WTC11 (cell line): ENCODE measurements around the gene CD8B. TPM values are rescaled to one million over a fixed set of nuclear protein-coding genes. Genes with fewer than 3 reads are reported as not detected.

Experiments
- ATF1 ChIP-seq: sonication (generic); formaldehyde crosslinking; IDR thresholded peaks from 2 replicates; pipeline ENCODE4 v1.8.1; 2023; ENCODE audit warnings: mild to moderate bottlenecking, moderate library complexity, missing genetic modification reagents
- CREB1 ChIP-seq: sonication (generic); formaldehyde crosslinking; IDR thresholded peaks from 2 replicates; pipeline ENCODE4 v1.8.0; 2023; ENCODE audit warnings: mild to moderate bottlenecking, missing genetic modification reagents
- CREM ChIP-seq: sonication (generic); formaldehyde crosslinking; IDR thresholded peaks from 2 replicates; pipeline ENCODE4 v1.8.1; 2022; ENCODE audit warnings: mild to moderate bottlenecking, missing genetic modification reagents, moderate library complexity
- ERG ChIP-seq: fragments of 250-450 bp; sonication (Bioruptor Pico); IDR thresholded peaks from 2 replicates; pipeline ENCODE4 v1.8.0; 2021; ENCODE audit warnings: mild to moderate bottlenecking
- ESRRA ChIP-seq: sonication (generic); formaldehyde crosslinking; IDR thresholded peaks from 2 replicates; pipeline ENCODE4 v1.8.1; 2022; ENCODE audit warnings: mild to moderate bottlenecking, missing genetic modification reagents, borderline replicate concordance
- FOXJ3 ChIP-seq: sonication (generic); formaldehyde crosslinking; IDR thresholded peaks from 2 replicates; pipeline ENCODE4 v1.9.0; 2021; ENCODE audit warnings: missing genetic modification reagents, mild to moderate bottlenecking, borderline replicate concordance
- HMGA2 ChIP-seq: fragments of 250-450 bp; sonication (Bioruptor Pico); IDR thresholded peaks from 2 replicates; pipeline ENCODE4 v1.4.0; 2021; ENCODE audit warnings: mild to moderate bottlenecking, moderate library complexity
- MXD4 ChIP-seq: fragments of 250-450 bp; sonication (Bioruptor Pico); IDR thresholded peaks from 2 replicates; pipeline ENCODE4 v1.8.0; 2021; ENCODE audit warnings: mild to moderate bottlenecking, moderate library complexity, borderline replicate concordance
- MYBL2 ChIP-seq: sonication (generic); formaldehyde crosslinking; IDR thresholded peaks from 2 replicates; pipeline ENCODE4 v1.8.1; 2023; ENCODE audit warnings: mild to moderate bottlenecking, moderate library complexity, missing genetic modification reagents
- NR1H2 ChIP-seq: sonication (generic); formaldehyde crosslinking; IDR thresholded peaks from 2 replicates; pipeline ENCODE4 v1.9.0; 2021; ENCODE audit warnings: mild to moderate bottlenecking, moderate library complexity, missing genetic modification reagents
- NR2C2 ChIP-seq: sonication (generic); formaldehyde crosslinking; IDR thresholded peaks from 2 replicates; pipeline ENCODE4 v1.8.0; 2022; ENCODE audit warnings: mild to moderate bottlenecking, missing genetic modification reagents
- NR3C1 ChIP-seq: sonication (generic); formaldehyde crosslinking; conservative IDR thresholded peaks from 2 replicates; pipeline ENCODE4 v1.8.1; 2023; ENCODE audit warnings: low read depth, mild to moderate bottlenecking, missing genetic modification reagents
- PRDM15 ChIP-seq: sonication (generic); formaldehyde crosslinking; IDR thresholded peaks from 2 replicates; pipeline ENCODE4 v1.8.0; 2022; ENCODE audit warnings: missing genetic modification reagents
- SMAD4 ChIP-seq: sonication (generic); formaldehyde crosslinking; IDR thresholded peaks from 2 replicates; pipeline ENCODE4 v1.8.0; 2022; ENCODE audit warnings: mild to moderate bottlenecking, missing genetic modification reagents
- SP1 ChIP-seq: sonication (generic); formaldehyde crosslinking; conservative IDR thresholded peaks from 2 replicates; pipeline ENCODE4 v1.8.1; 2022; ENCODE audit warnings: missing genetic modification reagents
- STAT6 ChIP-seq: sonication (generic); formaldehyde crosslinking; conservative IDR thresholded peaks from 2 replicates; pipeline ENCODE4 v1.8.1; 2023; ENCODE audit warnings: mild to moderate bottlenecking, low read depth, missing genetic modification reagents, moderate library complexity
- TCF7 ChIP-seq: sonication (generic); formaldehyde crosslinking; IDR thresholded peaks from 2 replicates; pipeline ENCODE4 v1.8.0; 2022; ENCODE audit warnings: mild to moderate bottlenecking, low read depth, missing genetic modification reagents, moderate library complexity
- TEAD4 ChIP-seq: sonication (generic); formaldehyde crosslinking; IDR thresholded peaks from 2 replicates; pipeline ENCODE4 v1.8.0; 2022; ENCODE audit warnings: mild to moderate bottlenecking, missing genetic modification reagents
- ZNF138 ChIP-seq: sonication (generic); formaldehyde crosslinking; conservative IDR thresholded peaks from 2 replicates; pipeline ENCODE4 v1.8.1; 2022; ENCODE audit warnings: mild to moderate bottlenecking, moderate library complexity, missing genetic modification reagents
- ZNF232 ChIP-seq: sonication (generic); formaldehyde crosslinking; IDR thresholded peaks from 2 replicates; pipeline ENCODE4 v1.8.0; 2022; ENCODE audit warnings: mild to moderate bottlenecking, missing genetic modification reagents
- total RNA-seq: library from RNA; stranded (reverse); gene quantifications from 3 replicates; pipeline ENCODE4 v1.2.3, GENCODE V29; 2021
- TF ChIP-seq, protein P1 (sequence below): sonication (generic); formaldehyde crosslinking; IDR thresholded peaks from 2 replicates; pipeline ENCODE4 v1.8.1; 2022; ENCODE audit warnings: mild to moderate bottlenecking, moderate library complexity, missing genetic modification reagents
- TF ChIP-seq, protein P2 (sequence below): fragments of 250-450 bp; sonication (Bioruptor Pico); IDR thresholded peaks from 2 replicates; pipeline ENCODE4 v1.9.0; 2021; ENCODE audit warnings: mild to moderate bottlenecking
- TF ChIP-seq, protein P3 (sequence below): sonication (generic); formaldehyde crosslinking; IDR thresholded peaks from 2 replicates; pipeline ENCODE4 v1.8.0; 2022; ENCODE audit warnings: mild to moderate bottlenecking, missing genetic modification reagents
- TF ChIP-seq, protein P4 (sequence below): sonication (generic); formaldehyde crosslinking; IDR thresholded peaks from 2 replicates; pipeline ENCODE4 v1.8.1; 2023; ENCODE audit warnings: mild to moderate bottlenecking, missing genetic modification reagents, moderate library complexity

CD8B gene
- total RNA-seq, 1 experiment from 2014 or later = 0.70 TPM

DNA sequence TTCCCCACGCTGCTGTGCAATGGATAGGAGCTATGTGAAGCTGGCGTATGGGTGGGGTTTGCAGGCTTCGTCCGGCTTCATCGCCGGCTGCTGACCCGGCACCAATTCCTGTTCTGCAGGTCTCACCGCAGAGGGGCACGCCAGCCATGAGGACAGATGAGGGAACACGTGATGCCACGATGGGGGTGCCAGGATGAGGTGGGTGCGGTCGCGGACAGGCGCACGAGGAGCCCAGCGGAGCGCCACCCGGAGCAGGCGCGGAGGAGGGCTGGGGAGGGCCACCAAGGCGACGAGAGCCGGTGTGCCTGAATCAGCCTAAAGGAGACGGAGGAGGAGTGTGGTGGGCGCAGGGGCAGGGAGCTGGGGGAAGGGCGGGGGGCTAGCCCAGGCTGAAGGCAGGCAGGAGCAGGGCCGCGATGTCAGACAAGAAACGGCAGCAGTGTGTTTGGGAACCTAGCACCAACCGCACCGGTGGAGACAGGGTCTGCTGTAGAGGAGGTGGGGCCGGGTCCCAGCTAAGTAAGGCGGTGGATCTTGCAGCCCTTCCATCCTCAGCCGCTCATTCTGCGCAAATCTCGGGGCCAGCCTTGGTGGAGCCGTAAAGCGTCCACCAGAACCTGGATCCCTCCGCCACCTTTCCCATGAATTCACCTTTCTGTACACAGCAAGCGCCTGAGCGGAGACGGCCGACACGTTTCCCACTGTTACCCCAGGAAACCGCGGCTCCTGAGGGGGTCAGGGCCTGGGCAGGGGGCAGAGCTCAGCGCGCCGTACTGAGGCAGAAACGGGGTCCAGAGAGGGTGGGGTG lies 54.0 kb downstream of the CD8B start (continued):
- TF ChIP-seq, protein P1, sequence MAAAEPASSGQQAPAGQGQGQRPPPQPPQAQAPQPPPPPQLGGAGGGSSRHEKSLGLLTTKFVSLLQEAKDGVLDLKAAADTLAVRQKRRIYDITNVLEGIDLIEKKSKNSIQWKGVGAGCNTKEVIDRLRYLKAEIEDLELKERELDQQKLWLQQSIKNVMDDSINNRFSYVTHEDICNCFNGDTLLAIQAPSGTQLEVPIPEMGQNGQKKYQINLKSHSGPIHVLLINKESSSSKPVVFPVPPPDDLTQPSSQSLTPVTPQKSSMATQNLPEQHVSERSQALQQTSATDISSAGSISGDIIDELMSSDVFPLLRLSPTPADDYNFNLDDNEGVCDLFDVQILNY = no peak
- TF ChIP-seq MYBL2 (peak; percentile 92), NR1H2 (CRISPR knock-in tag) (peak; percentile 58; the same call in 1 of the 2 replicates), ESRRA (CRISPR knock-in tag) (peak; percentile 67; the same call in 1 of the 2 replicates), TEAD4 (peak; percentile 76; the same call in 1 of the 2 replicates), STAT6 (CRISPR knock-in tag) (no peak), NR3C1 (no peak), ATF1 (CRISPR knock-in tag) (no peak), ERG (no peak), SP1 (CRISPR knock-in tag) (peak; percentile 51; the same call in 1 of the 2 replicates), NR2C2 (CRISPR knock-in tag) (peak; percentile 82), SMAD4 (peak; percentile 70; the same call in 1 of the 2 replicates), CREB1 (CRISPR knock-in tag) (peak; percentile 89; the same call in 1 of the 2 replicates), CREM (no peak; the same call in 1 of the 2 replicates), MXD4 (no peak), HMGA2 (CRISPR knock-in tag) (no peak), FOXJ3 (CRISPR knock-in tag) (peak; percentile 79; the same call in 1 of the 2 replicates), TCF7 (CRISPR knock-in tag) (no peak), ZNF232 (CRISPR knock-in tag) (peak; percentile 77), ZNF138 (CRISPR knock-in tag) (no peak), PRDM15 (no peak)
- TF ChIP-seq, protein P2, sequence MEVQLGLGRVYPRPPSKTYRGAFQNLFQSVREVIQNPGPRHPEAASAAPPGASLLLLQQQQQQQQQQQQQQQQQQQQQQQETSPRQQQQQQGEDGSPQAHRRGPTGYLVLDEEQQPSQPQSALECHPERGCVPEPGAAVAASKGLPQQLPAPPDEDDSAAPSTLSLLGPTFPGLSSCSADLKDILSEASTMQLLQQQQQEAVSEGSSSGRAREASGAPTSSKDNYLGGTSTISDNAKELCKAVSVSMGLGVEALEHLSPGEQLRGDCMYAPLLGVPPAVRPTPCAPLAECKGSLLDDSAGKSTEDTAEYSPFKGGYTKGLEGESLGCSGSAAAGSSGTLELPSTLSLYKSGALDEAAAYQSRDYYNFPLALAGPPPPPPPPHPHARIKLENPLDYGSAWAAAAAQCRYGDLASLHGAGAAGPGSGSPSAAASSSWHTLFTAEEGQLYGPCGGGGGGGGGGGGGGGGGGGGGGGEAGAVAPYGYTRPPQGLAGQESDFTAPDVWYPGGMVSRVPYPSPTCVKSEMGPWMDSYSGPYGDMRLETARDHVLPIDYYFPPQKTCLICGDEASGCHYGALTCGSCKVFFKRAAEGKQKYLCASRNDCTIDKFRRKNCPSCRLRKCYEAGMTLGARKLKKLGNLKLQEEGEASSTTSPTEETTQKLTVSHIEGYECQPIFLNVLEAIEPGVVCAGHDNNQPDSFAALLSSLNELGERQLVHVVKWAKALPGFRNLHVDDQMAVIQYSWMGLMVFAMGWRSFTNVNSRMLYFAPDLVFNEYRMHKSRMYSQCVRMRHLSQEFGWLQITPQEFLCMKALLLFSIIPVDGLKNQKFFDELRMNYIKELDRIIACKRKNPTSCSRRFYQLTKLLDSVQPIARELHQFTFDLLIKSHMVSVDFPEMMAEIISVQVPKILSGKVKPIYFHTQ = no peak
- TF ChIP-seq, protein P3, sequence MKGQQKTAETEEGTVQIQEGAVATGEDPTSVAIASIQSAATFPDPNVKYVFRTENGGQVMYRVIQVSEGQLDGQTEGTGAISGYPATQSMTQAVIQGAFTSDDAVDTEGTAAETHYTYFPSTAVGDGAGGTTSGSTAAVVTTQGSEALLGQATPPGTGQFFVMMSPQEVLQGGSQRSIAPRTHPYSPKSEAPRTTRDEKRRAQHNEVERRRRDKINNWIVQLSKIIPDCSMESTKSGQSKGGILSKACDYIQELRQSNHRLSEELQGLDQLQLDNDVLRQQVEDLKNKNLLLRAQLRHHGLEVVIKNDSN (CRISPR knock-in tag) = peak; percentile 92
- TF ChIP-seq, protein P4, sequence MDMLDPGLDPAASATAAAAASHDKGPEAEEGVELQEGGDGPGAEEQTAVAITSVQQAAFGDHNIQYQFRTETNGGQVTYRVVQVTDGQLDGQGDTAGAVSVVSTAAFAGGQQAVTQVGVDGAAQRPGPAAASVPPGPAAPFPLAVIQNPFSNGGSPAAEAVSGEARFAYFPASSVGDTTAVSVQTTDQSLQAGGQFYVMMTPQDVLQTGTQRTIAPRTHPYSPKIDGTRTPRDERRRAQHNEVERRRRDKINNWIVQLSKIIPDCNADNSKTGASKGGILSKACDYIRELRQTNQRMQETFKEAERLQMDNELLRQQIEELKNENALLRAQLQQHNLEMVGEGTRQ (CRISPR knock-in tag) = peak; percentile 91
